BLaER1 (cell line): Measurements from ENCODE around the gene OR7D4.
"Not testable (repeated sequence)": the region's sequence is repeated elsewhere in the genome, so short reads cannot be mapped to it uniquely, and the experiment has no call there.

Experiments
- H3K27ac ChIP-seq: shearing (Covaris generic); formaldehyde crosslinking; 2 replicates; pipeline ENCODE4 v1.8.1; 2022
- H3K27me3 ChIP-seq: shearing (Covaris generic); formaldehyde crosslinking; 2 replicates; pipeline ENCODE4 v1.8.1; 2022
- H3K36me3 ChIP-seq: shearing (Covaris generic); formaldehyde crosslinking; 2 replicates; pipeline ENCODE4 v1.8.1; 2022
- H3K4me1 ChIP-seq: shearing (Covaris generic); formaldehyde crosslinking; 2 replicates; pipeline ENCODE4 v1.8.1; 2022
- H3K4me2 ChIP-seq: shearing (Covaris generic); formaldehyde crosslinking; 2 replicates; pipeline ENCODE4 v1.8.1; 2022
- H3K4me3 ChIP-seq: shearing (Covaris generic); formaldehyde crosslinking; 2 replicates; pipeline ENCODE4 v1.8.1; 2022
- H3K9ac ChIP-seq: shearing (Covaris generic); formaldehyde crosslinking; 2 replicates; pipeline ENCODE4 v1.8.1; 2022
- H3K9me3 ChIP-seq: shearing (Covaris generic); formaldehyde crosslinking; 2 replicates; pipeline ENCODE4 v1.8.1; 2022
- H4K20me1 ChIP-seq: shearing (Covaris generic); formaldehyde crosslinking; 2 replicates; pipeline ENCODE4 v1.8.1; 2022
- Cebpa-rat ChIP-seq: shearing (Covaris generic); IDR thresholded peaks from 2 replicates; pipeline ENCODE4 v1.8.1; 2022

Gene OR7D4

DNA sequence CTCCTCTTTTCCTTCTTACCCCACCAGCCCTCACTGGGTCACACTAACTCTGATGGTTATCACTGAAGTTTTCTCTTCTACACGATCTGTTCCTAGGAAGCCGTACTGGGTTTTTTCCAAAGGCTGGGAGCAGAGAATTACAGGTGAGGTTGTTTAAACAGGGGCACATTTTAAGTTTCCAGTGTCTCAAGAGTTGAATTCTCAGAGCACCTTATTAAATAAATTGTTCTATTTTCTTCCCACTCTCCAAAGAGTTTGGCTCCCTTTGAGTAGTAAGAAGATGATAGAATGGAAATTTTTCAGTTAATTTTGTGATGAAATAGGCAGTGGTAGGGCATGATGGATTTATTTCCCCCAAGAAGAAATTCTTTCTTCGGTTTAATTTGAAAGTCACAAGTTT, at the start of gene OR7D4:
OR7D4 (minus strand) TSS at position 101 of the 400 bp plus-strand sequence. CDS start 4,752 bp downstream, outside the sequence.
- Histone ChIP-seq H3K4me1 (no peaks in the 10 kb centered on the region), H3K4me2 (no peak within 1 kb of the TSS), H3K4me3 (no peak within 1 kb of the TSS), H3K27me3 (no peaks in the 10 kb centered on the region), H3K36me3 (no peaks in the 10 kb centered on the region), H3K9me3 (peaks cover 8% of the 10 kb centered on the region; the same call in 1 of the 2 replicates), H3K27ac (no peak within 1 kb of the TSS), H3K9ac (no peak within 1 kb of the TSS), H4K20me1 (no peaks in the 10 kb centered on the region)
- TF ChIP-seq Cebpa-rat, result no peak

DNA sequence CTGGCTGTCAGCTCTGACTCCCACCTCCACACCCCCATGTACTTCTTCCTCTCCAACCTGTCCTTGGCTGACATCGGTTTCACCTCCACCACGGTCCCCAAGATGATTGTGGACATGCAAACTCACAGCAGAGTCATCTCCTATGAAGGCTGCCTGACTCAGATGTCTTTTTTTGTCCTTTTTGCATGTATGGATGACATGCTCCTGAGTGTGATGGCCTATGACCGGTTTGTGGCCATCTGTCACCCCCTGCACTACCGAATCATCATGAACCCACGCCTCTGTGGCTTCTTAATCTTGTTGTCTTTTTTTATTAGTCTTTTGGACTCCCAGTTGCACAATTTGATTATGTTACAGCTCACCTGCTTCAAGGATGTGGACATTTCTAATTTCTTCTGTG, 31.8 kb upstream of the OR7D4 start:
- H3K36me3 ChIP-seq, result no peaks in the 10 kb centered on the region
- no peaks in the 10 kb centered on the region for H3K4me1 ChIP-seq
- no peak for TF ChIP-seq Cebpa-rat
- no peak overlapping the region for H3K27ac ChIP-seq
- H4K20me1 ChIP-seq, result no peaks in the 10 kb centered on the region
- peaks cover 10% of the 10 kb centered on the region; the same call in 1 of the 2 replicates for H3K9me3 ChIP-seq
- H3K4me2 ChIP-seq, result no peak overlapping the region
- H3K4me3 ChIP-seq, result no peak overlapping the region
- no peaks in the 10 kb centered on the region for H3K27me3 ChIP-seq
- H3K9ac ChIP-seq, result no peak overlapping the region

DNA sequence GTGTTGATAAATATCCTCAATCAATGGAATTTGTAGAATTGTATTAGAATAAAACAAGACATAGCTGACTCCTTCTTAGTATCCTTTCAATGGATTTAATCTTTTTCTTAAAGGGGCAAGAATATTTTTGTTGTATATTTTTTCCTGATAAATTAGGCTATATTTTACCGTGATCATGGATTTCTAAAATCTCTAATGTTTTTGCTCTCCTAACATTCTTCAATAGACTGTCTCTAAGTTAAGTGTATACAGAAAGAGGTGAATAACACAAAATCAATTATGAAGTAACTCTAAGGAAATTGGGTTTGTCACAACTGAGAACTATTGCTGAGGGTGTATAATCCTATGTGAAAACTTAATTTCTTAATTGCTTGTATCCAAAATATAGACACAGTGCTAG, 31.2 kb upstream of the OR7D4 start, which contains the start of gene OR7E24:
OR7E24 (plus strand) TSS at position 301 of the 400 bp plus-strand sequence. CDS start 114 bp downstream, outside the sequence.
- no peak for TF ChIP-seq Cebpa-rat

DNA sequence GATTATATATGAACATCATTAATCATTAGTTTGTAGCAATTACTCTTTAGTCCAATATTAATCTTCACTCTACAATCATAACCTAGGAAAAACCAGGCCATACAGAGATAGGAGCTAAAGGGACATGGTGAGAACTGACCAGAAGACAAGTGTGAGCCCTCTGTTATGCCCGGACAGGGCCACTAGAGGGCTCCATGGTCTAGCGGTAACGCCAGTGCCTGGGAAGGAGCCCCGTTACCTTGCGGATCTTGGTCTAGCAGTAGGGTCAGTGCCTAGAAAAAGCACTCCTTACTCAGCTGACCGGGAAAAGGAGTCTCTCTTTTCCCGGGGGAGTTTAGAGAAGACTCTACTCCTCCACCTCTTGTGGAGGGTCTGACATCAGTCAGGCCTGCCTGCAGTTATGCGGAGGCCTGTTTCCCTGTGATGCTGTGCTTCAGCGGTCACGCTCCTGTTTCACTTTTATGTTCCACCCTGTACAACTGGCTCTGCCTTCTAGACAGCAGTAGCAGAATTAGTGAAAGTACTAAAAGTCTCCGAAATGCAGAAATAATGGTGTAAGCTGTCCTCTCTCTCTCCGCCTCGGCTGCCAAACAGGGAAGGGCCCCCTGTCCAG, 13.8 kb downstream of the OR7D4 start:
- Histone ChIP-seq H3K27me3 (no peaks in the 10 kb centered on the region), H3K36me3 (no peaks in the 10 kb centered on the region), H3K9me3 (no peaks in the 10 kb centered on the region), H3K9ac (no peak overlapping the region), H3K27ac (no peak overlapping the region), H3K4me2 (peak overlapping the region; percentile 74), H3K4me1 (no peaks in the 10 kb centered on the region), H4K20me1 (no peaks in the 10 kb centered on the region), H3K4me3 (peak overlapping the region; percentile 50)
- no peak for TF ChIP-seq Cebpa-rat

More for the DNA sequence above, 31.2 kb upstream of the OR7D4 start, which contains the start of gene OR7E24:
- no peak within 1 kb of the TSS for H3K4me2 ChIP-seq
- no peaks in the 10 kb centered on the region for H3K27me3 ChIP-seq
- no peak within 1 kb of the TSS for H3K4me3 ChIP-seq
- H3K4me1 ChIP-seq, result no peaks in the 10 kb centered on the region
- H3K9ac ChIP-seq, result no peak within 1 kb of the TSS
- no peaks in the 10 kb centered on the region for H4K20me1 ChIP-seq
- H3K36me3 ChIP-seq, result no peaks in the 10 kb centered on the region
- H3K27ac ChIP-seq, result no peak within 1 kb of the TSS
- 0 out of 2 replicates have a peak, but pooled peaks cover 7% of the 10 kb centered on the region for H3K9me3 ChIP-seq

DNA sequence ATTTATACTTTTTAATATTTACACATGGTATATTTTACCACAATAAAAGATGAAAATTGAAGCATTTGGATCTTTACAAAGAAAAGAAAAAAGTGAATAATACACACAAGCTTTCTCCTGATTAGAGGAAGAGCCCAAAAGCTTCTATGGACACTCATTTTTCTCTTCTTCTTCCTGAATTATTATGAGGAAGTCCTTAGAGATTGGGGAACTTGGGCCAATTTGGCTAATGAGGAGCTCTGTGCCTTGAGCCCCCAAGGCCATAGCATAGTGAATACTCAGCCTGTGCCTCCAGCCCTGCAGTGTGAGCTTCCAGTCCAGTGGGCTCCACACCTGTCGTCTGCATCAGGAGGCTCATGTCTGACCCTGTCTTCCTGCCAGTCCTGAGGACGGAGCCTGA, 21.3 kb downstream of the OR7D4 start:
- not testable (repeated sequence) for H3K9me3 ChIP-seq, H3K4me3 ChIP-seq, H4K20me1 ChIP-seq, H3K36me3 ChIP-seq, H3K4me2 ChIP-seq, H3K4me1 ChIP-seq, H3K27ac ChIP-seq, H3K9ac ChIP-seq, H3K27me3 ChIP-seq

DNA sequence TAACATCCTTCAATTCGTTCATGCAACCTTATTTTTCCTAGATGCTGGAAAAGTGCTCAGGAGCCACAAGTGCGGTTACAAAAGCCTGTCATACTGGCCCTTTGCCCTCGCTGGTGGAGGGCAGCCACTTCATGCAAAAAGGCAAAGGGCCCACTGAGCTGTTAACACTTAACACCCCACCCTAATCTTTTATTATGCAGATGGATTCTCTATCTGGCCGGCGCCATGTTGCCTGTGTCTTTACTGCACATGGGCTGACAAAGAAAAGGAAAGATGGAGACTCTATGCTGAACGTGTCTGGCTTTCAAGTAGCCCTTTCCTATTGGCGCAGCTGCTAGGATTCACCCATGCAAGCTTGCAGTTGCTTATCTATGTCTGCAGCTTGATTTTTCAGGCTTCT, 29.9 kb downstream of the OR7D4 start:
- no peak overlapping the region for H3K9ac ChIP-seq
- H3K4me2 ChIP-seq, result no peak overlapping the region
- H3K4me3 ChIP-seq, result no peak overlapping the region
- H3K27me3 ChIP-seq, result no peaks in the 10 kb centered on the region
- no peaks in the 10 kb centered on the region for H3K4me1 ChIP-seq
- peaks cover 9% of the 10 kb centered on the region; the same call in 1 of the 2 replicates for H3K9me3 ChIP-seq
- TF ChIP-seq Cebpa-rat, result no peak
- no peaks in the 10 kb centered on the region for H4K20me1 ChIP-seq
- no peaks in the 10 kb centered on the region for H3K36me3 ChIP-seq
- no peak overlapping the region for H3K27ac ChIP-seq

DNA sequence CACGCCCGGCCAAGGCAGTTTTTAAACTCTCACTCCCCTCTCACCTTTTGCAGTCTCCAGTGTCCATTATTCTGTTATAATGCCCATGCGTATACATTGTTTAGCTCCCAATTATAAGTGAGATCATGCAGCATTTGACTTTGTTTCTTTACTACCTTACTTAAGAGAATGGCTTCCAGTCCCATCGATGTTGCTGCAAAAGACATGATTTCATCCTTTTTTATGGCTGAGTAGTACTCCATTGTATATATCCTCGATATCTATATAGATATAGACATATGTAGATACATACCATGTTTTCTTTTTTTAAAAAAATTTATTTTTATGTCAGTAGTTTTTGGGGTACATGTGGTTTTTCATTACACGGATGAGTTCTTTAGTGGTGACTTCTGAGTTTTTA, 32.2 kb downstream of the OR7D4 start:
- H3K9me3 ChIP-seq, result peaks cover 9% of the 10 kb centered on the region; the same call in 1 of the 2 replicates
- H3K27ac ChIP-seq, result no peak overlapping the region
- no peaks in the 10 kb centered on the region for H4K20me1 ChIP-seq
- H3K9ac ChIP-seq, result no peak overlapping the region
- no peaks in the 10 kb centered on the region for H3K4me1 ChIP-seq
- H3K4me3 ChIP-seq, result no peak overlapping the region
- no peak for TF ChIP-seq Cebpa-rat
- no peaks in the 10 kb centered on the region for H3K27me3 ChIP-seq
- no peaks in the 10 kb centered on the region for H3K36me3 ChIP-seq
- H3K4me2 ChIP-seq, result no peak overlapping the region

DNA sequence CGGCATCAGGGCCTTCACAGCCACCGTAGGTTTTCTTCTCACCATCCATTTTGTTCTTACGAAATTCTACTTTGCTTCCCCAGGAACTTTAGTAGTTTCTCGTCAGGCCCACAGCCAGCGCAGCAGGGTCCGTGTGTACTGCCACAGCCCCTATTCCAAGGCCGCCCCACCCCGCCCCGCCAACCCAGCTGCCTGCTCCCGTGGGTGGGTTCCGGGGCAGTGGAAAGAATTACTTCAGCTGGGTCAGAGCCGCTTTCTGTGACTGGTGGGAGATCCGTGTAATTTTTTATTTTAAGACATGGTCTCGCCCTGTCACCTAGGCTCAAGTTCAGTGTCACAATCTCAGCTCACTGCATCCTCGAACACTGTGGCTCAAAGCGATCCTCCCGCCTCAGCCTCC, 36.4 kb downstream of the OR7D4 start:
- Histone ChIP-seq H3K9me3 (no peaks in the 10 kb centered on the region), H3K27me3 (no peaks in the 10 kb centered on the region), H3K27ac (no peak overlapping the region), H3K36me3 (no peaks in the 10 kb centered on the region), H4K20me1 (no peaks in the 10 kb centered on the region), H3K9ac (no peak overlapping the region), H3K4me2 (no peak overlapping the region), H3K4me1 (no peaks in the 10 kb centered on the region), H3K4me3 (no peak overlapping the region)
- no peak for TF ChIP-seq Cebpa-rat

DNA sequence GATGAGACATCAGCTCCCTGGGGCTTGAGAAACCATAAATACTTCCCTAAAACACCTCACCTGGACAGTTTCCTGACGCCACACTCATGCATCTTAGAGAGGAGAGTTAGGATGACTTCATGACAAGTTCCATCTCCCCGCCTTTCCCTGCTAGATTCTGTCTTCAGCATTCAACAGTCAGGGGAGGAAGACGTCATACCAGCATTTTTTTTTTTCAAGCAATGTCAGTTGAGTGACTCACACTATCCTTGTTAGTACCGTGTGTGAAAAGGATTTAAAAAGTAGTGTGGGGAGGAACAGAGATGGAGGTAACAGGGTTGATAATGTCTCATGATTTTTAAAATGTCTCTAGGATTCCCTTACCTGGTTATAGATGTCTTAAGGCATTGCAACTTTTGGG, 40.5 kb downstream of the OR7D4 start, which contains the start of gene OR7D2:
OR7D2 (plus strand) TSS at position 79 of the 400 bp plus-strand sequence. CDS start 6,803 bp downstream, outside the sequence.
- H3K4me2 ChIP-seq, result no peak within 1 kb of the TSS
- no peak within 1 kb of the TSS for H3K27ac ChIP-seq
- no peak for TF ChIP-seq Cebpa-rat
- H3K9me3 ChIP-seq, result no peaks in the 10 kb centered on the region
- H3K9ac ChIP-seq, result no peak within 1 kb of the TSS
- no peaks in the 10 kb centered on the region for H3K4me1 ChIP-seq
- no peaks in the 10 kb centered on the region for H3K36me3 ChIP-seq
- H4K20me1 ChIP-seq, result no peaks in the 10 kb centered on the region
- H3K4me3 ChIP-seq, result no peak within 1 kb of the TSS
- no peaks in the 10 kb centered on the region for H3K27me3 ChIP-seq

DNA sequence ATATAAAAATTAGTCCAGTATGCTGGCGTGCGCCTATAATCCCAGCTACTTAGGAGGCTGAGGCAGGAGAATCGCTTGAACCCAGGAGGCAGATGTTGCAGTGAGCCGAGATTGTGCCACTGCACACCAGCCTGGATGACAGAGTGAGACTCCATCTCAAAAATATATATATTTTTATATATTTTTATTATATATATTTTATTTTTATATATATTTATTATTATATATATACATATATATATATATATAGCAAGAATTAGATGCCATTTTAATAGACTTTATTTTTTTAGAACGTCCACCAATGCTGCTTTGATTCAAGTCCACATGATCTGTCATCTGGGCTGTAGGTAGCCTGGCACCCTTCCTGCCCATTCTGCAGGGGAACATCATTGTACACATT, 44.1 kb downstream of the OR7D4 start:
- no peak for TF ChIP-seq Cebpa-rat
- H3K9ac ChIP-seq, result no peak overlapping the region
- no peak overlapping the region for H3K4me3 ChIP-seq
- H3K27me3 ChIP-seq, result no peaks in the 10 kb centered on the region
- H3K4me1 ChIP-seq, result no peaks in the 10 kb centered on the region
- no peaks in the 10 kb centered on the region for H4K20me1 ChIP-seq
- H3K4me2 ChIP-seq, result no peak overlapping the region
- no peaks in the 10 kb centered on the region for H3K36me3 ChIP-seq
- H3K27ac ChIP-seq, result no peak overlapping the region
- no peaks in the 10 kb centered on the region for H3K9me3 ChIP-seq
